ENCODE measurements around the gene CALB2. TPM values are rescaled to one million over a fixed set of nuclear protein-coding genes. Genes with fewer than 3 reads are reported as not detected.

Gene CALB2
- total RNA-seq, 1 experiment from 2014 or later: 0.85 TPM

DNA sequence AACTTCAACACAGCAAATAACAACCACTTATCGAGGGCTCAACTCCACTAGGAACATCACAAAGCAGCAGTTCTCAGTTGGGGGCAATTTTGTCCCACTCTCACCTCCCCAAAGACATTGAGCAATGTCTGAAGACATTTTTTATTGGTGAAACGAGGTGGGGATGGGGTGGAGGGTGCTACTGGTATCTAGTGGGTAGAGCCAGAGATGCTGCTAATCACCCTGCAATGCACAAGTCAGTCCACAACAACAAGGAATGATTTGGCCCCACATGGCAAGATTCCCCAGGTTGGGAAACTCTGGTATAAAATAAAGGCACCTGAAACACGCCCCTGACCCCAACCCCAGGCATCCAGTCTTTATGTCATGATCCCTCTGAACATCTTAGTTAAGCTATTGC lies 50.0 kb downstream of the CALB2 start:
- no peak overlapping the region for H3K4me3 Mint-ChIP-seq
- H3K36me3 Mint-ChIP-seq (ENCODE audit: insufficient read depth in 1 of 3, low read depth in 3 of 3): peaks cover 0 to 5% (median 3%) of the 10 kb centered on the region in 3 experiments; a peak in 2 of 7 replicates
- no peak overlapping the region for H3K23ac ChIP-seq (ENCODE audit: insufficient read length, low read depth, low read length)
- WGBS (ENCODE audit: extremely low coverage, insufficient read length, low lambda C conversion rate): no CpG with 5 or more reads among the region's 3 CpGs
- H2BK15ac ChIP-seq (ENCODE audit: low read depth, low read length): no peak overlapping the region
- H2BK120ac ChIP-seq (ENCODE audit: low read depth, low read length, poor library complexity, severe bottlenecking): no peak overlapping the region
- no peak overlapping the region for H3K14ac ChIP-seq (ENCODE audit: insufficient read depth, low read length)
- H3K23me2 ChIP-seq (ENCODE audit: insufficient read length, low read depth, low read length, poor library complexity, severe bottlenecking): peaks cover 6% of the 10 kb centered on the region
- H3K4me2 ChIP-seq (ENCODE audit: insufficient read depth, insufficient read length, low read length): no peak overlapping the region
- H2BK5ac ChIP-seq (ENCODE audit: insufficient read length, low read length): no peak overlapping the region
- no peak overlapping the region for H3K27ac ChIP-seq (ENCODE audit: insufficient read length, low read depth, low read length)
- TF ChIP-seq, protein P1, sequence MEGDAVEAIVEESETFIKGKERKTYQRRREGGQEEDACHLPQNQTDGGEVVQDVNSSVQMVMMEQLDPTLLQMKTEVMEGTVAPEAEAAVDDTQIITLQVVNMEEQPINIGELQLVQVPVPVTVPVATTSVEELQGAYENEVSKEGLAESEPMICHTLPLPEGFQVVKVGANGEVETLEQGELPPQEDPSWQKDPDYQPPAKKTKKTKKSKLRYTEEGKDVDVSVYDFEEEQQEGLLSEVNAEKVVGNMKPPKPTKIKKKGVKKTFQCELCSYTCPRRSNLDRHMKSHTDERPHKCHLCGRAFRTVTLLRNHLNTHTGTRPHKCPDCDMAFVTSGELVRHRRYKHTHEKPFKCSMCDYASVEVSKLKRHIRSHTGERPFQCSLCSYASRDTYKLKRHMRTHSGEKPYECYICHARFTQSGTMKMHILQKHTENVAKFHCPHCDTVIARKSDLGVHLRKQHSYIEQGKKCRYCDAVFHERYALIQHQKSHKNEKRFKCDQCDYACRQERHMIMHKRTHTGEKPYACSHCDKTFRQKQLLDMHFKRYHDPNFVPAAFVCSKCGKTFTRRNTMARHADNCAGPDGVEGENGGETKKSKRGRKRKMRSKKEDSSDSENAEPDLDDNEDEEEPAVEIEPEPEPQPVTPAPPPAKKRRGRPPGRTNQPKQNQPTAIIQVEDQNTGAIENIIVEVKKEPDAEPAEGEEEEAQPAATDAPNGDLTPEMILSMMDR (conservative IDR thresholded peaks at IDR 0.05): no peak
- H4K8ac ChIP-seq (replicated peaks; ENCODE audit: insufficient read length, low read depth, low read length): no peak overlapping the region
- peaks cover 12 to 15% of the 10 kb centered on the region in 2 experiments; a peak in 4 of 5 replicates for H3K9me3 Mint-ChIP-seq
- H3K4ac ChIP-seq (ENCODE audit: low read depth, low read length): no peak overlapping the region
- no peak overlapping the region for H4K91ac ChIP-seq (ENCODE audit: insufficient read length, low read depth, low read length)
- no peaks in the 10 kb centered on the region for H3K9me3 ChIP-seq (ENCODE audit: control insufficient read depth, low read depth, low read length)
- no peaks in the 10 kb centered on the region for H3K27me3 ChIP-seq (ENCODE audit: insufficient read depth, low read length)
- peaks cover 22% of the 10 kb centered on the region for H3K27me3 Mint-ChIP-seq (ENCODE audit: low read depth)
- DNase-seq: no peak
- no peak overlapping the region for H3K18ac ChIP-seq (ENCODE audit: insufficient read length, low read depth, low read length)
- no peak overlapping the region for H4K5ac ChIP-seq (ENCODE audit: insufficient read length, low read depth, low read length)
- no peak overlapping the region for H3K27ac Mint-ChIP-seq
- no peak overlapping the region for H3T11ph ChIP-seq (ENCODE audit: low read length)
- H3K9ac ChIP-seq (ENCODE audit: extremely low read depth, insufficient read length, low read length): no peak overlapping the region
- H2BK20ac ChIP-seq (ENCODE audit: low read depth, low read length, poor library complexity, severe bottlenecking): no peak overlapping the region
- H2AFZ ChIP-seq (ENCODE audit: low read length): no peak overlapping the region
- no peaks in the 10 kb centered on the region for H3K79me1 ChIP-seq (ENCODE audit: insufficient read depth, low read depth, low read length, poor library complexity, severe bottlenecking)
- H3K4me1 ChIP-seq (ENCODE audit: insufficient read depth, low read length): no peaks in the 10 kb centered on the region
- no peak overlapping the region for H2BK12ac ChIP-seq (ENCODE audit: insufficient read length, low read depth, low read length)
- no peak overlapping the region for H2AK5ac ChIP-seq (ENCODE audit: insufficient read length, low read length)
- no peaks in the 10 kb centered on the region for H3K79me2 ChIP-seq (ENCODE audit: insufficient read depth, low read length)
- H3K4me1 Mint-ChIP-seq: peaks cover 8 to 9% of the 10 kb centered on the region in 2 experiments
- no peaks in the 10 kb centered on the region for H4K20me1 ChIP-seq (ENCODE audit: control insufficient read depth, insufficient read depth, insufficient read length)
- no peak overlapping the region for H3K56ac ChIP-seq (ENCODE audit: insufficient read length, low read depth, low read length)
